Measurements from ENCODE around the gene PPP4R3B. TPM values are rescaled to one million over a fixed set of nuclear protein-coding genes. Genes with fewer than 3 reads are reported as not detected.

Gene PPP4R3B
- total and polyA plus RNA-seq, 2 of the 13 experiments (the other 11 are each of a cell fraction or from before 2014, with no cell fraction given) = 24.2 to 53.0 TPM

DNA sequence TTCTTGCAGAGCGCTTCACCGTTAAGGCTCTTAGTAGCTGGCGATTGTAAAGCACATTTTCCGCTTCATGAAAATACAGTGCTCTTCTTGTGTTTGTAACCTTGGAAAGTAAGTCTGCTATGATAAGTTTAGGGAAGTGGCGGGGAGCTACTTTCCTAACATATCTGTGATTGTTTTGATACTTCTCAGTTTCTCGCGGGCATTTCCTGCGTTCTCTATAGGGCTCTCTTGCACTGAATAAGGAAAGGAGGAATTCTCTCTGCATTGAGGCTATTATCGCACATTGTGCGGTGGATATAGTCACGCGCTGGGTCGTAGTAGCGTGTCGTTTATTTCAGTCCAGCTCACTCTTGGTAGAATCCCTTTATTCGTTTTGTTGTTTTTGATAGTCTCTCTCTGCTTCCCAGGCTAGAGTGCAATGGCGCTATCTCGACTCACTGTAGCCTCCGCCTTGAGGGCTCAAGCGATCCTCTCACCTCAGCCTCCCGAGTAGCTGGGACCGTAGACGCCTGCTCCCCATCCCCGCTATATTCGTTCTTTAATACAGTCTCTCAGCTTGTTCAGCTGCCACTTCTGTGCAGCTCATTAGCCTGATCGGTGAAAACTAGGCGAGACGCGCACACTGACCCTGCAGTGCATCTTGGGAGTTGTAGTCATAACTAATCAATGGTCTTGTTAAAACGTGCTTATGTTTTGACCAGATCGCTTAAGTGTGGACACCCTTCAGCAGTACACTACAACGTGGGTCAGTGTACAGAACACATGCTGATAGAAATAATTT, 1.0 kb upstream of the PPP4R3B start (continued):
- TF ChIP-seq, protein P1, sequence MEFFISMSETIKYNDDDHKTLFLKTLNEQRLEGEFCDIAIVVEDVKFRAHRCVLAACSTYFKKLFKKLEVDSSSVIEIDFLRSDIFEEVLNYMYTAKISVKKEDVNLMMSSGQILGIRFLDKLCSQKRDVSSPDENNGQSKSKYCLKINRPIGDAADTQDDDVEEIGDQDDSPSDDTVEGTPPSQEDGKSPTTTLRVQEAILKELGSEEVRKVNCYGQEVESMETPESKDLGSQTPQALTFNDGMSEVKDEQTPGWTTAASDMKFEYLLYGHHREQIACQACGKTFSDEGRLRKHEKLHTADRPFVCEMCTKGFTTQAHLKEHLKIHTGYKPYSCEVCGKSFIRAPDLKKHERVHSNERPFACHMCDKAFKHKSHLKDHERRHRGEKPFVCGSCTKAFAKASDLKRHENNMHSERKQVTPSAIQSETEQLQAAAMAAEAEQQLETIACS (CRISPR knock-in tag; IDR thresholded peaks at IDR 0.05) = no peak
- no peak for TF ChIP-seq HOXD1 (CRISPR knock-in tag; IDR thresholded peaks at IDR 0.05)
- no peak for TF ChIP-seq ATF7-NPFF (CRISPR knock-in tag; IDR thresholded peaks at IDR 0.05; ENCODE audit: low read depth)
- TF ChIP-seq LCORL (IDR thresholded peaks at IDR 0.05) = no peak
- TF ChIP-seq LCORL (CRISPR knock-in tag; IDR thresholded peaks at IDR 0.05) = no peak
- TF ChIP-seq ZBTB21 (CRISPR knock-in tag; IDR thresholded peaks at IDR 0.05) = no peak
- no peak for TF ChIP-seq RAD21 (CRISPR knock-in tag; IDR thresholded peaks at IDR 0.05)
- no peak for TF ChIP-seq SP4 (CRISPR knock-in tag; IDR thresholded peaks at IDR 0.05)
- no peak for TF ChIP-seq ZFP62 (CRISPR knock-in tag; IDR thresholded peaks at IDR 0.05)
- TF ChIP-seq NBN (conservative IDR thresholded peaks at IDR 0.05) = no peak
- TF ChIP-seq, protein P2, sequence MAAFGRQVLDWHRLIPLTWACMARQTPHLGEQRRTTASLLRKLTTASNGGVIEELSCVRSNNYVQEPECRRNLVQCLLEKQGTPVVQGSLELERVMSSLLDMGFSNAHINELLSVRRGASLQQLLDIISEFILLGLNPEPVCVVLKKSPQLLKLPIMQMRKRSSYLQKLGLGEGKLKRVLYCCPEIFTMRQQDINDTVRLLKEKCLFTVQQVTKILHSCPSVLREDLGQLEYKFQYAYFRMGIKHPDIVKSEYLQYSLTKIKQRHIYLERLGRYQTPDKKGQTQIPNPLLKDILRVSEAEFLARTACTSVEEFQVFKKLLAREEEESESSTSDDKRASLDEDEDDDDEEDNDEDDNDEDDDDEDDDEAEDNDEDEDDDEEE (CRISPR knock-in tag; IDR thresholded peaks at IDR 0.05) = no peak
- no peak for TF ChIP-seq KLF16 (CRISPR knock-in tag; IDR thresholded peaks at IDR 0.05)
- no peak; the same call in 1 of the 2 replicates for TF ChIP-seq NFYB (CRISPR knock-in tag; IDR thresholded peaks at IDR 0.05)
- TF ChIP-seq, protein P3, sequence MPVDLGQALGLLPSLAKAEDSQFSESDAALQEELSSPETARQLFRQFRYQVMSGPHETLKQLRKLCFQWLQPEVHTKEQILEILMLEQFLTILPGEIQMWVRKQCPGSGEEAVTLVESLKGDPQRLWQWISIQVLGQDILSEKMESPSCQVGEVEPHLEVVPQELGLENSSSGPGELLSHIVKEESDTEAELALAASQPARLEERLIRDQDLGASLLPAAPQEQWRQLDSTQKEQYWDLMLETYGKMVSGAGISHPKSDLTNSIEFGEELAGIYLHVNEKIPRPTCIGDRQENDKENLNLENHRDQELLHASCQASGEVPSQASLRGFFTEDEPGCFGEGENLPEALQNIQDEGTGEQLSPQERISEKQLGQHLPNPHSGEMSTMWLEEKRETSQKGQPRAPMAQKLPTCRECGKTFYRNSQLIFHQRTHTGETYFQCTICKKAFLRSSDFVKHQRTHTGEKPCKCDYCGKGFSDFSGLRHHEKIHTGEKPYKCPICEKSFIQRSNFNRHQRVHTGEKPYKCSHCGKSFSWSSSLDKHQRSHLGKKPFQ (CRISPR knock-in tag; IDR thresholded peaks at IDR 0.05; ENCODE audit: insufficient replicate concordance) = peak; percentile 76
- no peak for TF ChIP-seq STAT5B (CRISPR knock-in tag; IDR thresholded peaks at IDR 0.05)
- TF ChIP-seq KLF6 (CRISPR knock-in tag; IDR thresholded peaks at IDR 0.05) = no peak
- TF ChIP-seq, protein P4, sequence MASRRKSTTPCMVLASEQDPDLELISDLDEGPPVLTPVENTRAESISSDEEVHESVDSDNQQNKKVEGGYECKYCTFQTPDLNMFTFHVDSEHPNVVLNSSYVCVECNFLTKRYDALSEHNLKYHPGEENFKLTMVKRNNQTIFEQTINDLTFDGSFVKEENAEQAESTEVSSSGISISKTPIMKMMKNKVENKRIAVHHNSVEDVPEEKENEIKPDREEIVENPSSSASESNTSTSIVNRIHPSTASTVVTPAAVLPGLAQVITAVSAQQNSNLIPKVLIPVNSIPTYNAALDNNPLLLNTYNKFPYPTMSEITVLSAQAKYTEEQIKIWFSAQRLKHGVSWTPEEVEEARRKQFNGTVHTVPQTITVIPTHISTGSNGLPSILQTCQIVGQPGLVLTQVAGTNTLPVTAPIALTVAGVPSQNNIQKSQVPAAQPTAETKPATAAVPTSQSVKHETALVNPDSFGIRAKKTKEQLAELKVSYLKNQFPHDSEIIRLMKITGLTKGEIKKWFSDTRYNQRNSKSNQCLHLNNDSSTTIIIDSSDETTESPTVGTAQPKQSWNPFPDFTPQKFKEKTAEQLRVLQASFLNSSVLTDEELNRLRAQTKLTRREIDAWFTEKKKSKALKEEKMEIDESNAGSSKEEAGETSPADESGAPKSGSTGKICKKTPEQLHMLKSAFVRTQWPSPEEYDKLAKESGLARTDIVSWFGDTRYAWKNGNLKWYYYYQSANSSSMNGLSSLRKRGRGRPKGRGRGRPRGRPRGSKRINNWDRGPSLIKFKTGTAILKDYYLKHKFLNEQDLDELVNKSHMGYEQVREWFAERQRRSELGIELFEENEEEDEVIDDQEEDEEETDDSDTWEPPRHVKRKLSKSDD (CRISPR knock-in tag; IDR thresholded peaks at IDR 0.05; ENCODE audit: low read depth) = 0 out of 2 replicates have a peak, but pooled peaks have one; percentile 37
- TF ChIP-seq KLF13 (CRISPR knock-in tag; IDR thresholded peaks at IDR 0.05) = no peak
- TF ChIP-seq PHB2 (IDR thresholded peaks at IDR 0.05; ENCODE audit: partially characterized antibody) = no peak
- TF ChIP-seq ZNF17 (CRISPR knock-in tag; IDR thresholded peaks at IDR 0.05) = no peak
- TF ChIP-seq MAFG (CRISPR knock-in tag; IDR thresholded peaks at IDR 0.05) = no peak
- no peak for TF ChIP-seq ZKSCAN8 (CRISPR knock-in tag; IDR thresholded peaks at IDR 0.05; ENCODE audit: borderline replicate concordance)
- TF ChIP-seq, protein P5, sequence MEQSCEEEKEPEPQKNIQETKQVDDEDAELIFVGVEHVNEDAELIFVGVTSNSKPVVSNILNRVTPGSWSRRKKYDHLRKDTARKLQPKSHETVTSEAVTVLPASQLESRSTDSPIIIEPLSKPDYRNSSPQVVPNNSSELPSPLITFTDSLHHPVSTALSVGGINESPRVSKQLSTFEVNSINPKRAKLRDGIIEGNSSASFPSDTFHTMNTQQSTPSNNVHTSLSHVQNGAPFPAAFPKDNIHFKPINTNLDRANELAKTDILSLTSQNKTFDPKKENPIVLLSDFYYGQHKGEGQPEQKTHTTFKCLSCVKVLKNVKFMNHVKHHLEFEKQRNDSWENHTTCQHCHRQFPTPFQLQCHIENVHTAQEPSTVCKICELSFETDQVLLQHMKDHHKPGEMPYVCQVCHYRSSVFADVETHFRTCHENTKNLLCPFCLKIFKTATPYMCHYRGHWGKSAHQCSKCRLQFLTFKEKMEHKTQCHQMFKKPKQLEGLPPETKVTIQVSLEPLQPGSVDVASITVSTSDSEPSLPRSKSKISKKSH (CRISPR knock-in tag; IDR thresholded peaks at IDR 0.05; ENCODE audit: borderline replicate concordance) = no peak
- peak; percentile 96 for TF ChIP-seq ZNF7 (CRISPR knock-in tag; IDR thresholded peaks at IDR 0.05)
